GM23338 (cell line): ENCODE measurements around the gene TUBAL3. TPM values are rescaled to one million over a fixed set of nuclear protein-coding genes. Genes with fewer than 3 reads are reported as not detected.

Source experiments
- ATAC-seq: fragments of 200-7000 bp; cut with Tn5 transposase; 3 replicates; pipeline ENCODE4 v1.9.1; 2020
- DNase-seq: peaks from one replicate; pipeline ENCODE4 v3.0.0-alpha.2; 2015; ENCODE audit warnings: low spot score
- H2AFZ ChIP-seq: fragments of 200-600 bp; sonication (generic); 2 replicates; pipeline ENCODE4 v1.8.0; 2016; ENCODE audit warnings: antibody characterized with exemption, mild to moderate bottlenecking, moderate library complexity
- H3F3A ChIP-seq: fragments of 200-600 bp; sonication (generic); replicated peaks from 2 replicates; pipeline ENCODE4 v1.8.0; 2017; ENCODE audit warnings: antibody characterized with exemption, mixed run types, low read depth
- H3K27ac ChIP-seq: fragments of 200-600 bp; sonication (generic); 2 replicates; pipeline ENCODE4 v1.6.1; 2016; ENCODE audit warnings: low read depth
- H3K27me3 ChIP-seq: fragments of 200-600 bp; sonication (generic); 2 replicates; pipeline ENCODE4 v1.8.0; 2016; ENCODE audit warnings: mild to moderate bottlenecking, mixed run types, moderate library complexity; ENCODE audit not compliant: insufficient read depth
- H3K36me3 ChIP-seq: fragments of 200-600 bp; sonication (generic); 2 replicates; pipeline ENCODE4 v1.8.0; 2016; ENCODE audit warnings: mild to moderate bottlenecking; ENCODE audit not compliant: insufficient read depth
- H3K4me1 ChIP-seq: fragments of 200-600 bp; sonication (generic); 2 replicates; pipeline ENCODE4 v1.8.0; 2016; ENCODE audit warnings: mild to moderate bottlenecking, moderate library complexity; ENCODE audit not compliant: insufficient read depth
- H3K4me2 ChIP-seq: fragments of 200-600 bp; sonication (generic); 2 replicates; pipeline ENCODE4 v1.7.1; 2017; ENCODE audit warnings: mixed run types
- H3K4me3 ChIP-seq: fragments of 200-600 bp; sonication (generic); 2 replicates; pipeline ENCODE4 v1.6.1; 2016; ENCODE audit warnings: mixed run types
- H3K79me2 ChIP-seq: fragments of 200-600 bp; sonication (generic); replicated peaks from 2 replicates; pipeline ENCODE4 v1.8.0; 2017; ENCODE audit warnings: mild to moderate bottlenecking; ENCODE audit not compliant: insufficient read depth
- H3K9me2 ChIP-seq: fragments of 200-600 bp; sonication (generic); 2 replicates; pipeline ENCODE4 v1.8.0; 2017; ENCODE audit not compliant: insufficient read depth
- H4K20me1 ChIP-seq: fragments of 200-600 bp; sonication (generic); replicated peaks from 2 replicates; pipeline ENCODE4 v1.8.0; 2017; ENCODE audit warnings: mild to moderate bottlenecking; ENCODE audit not compliant: insufficient read depth
- H3K27ac Mint-ChIP-seq: 2 replicates; pipeline ENCODE4 v1.8.0; 2020; ENCODE audit warnings: inconsistent platforms, mild to moderate bottlenecking, moderate library complexity, mixed read lengths
- H3K27me3 Mint-ChIP-seq: 3 replicates; pipeline ENCODE4 v1.8.0; 2022; ENCODE audit warnings: low read depth, mild to moderate bottlenecking, moderate library complexity, mixed read lengths, inconsistent platforms; ENCODE audit not compliant: insufficient read depth, poor library complexity
- H3K36me3 Mint-ChIP-seq: 3 replicates; pipeline ENCODE4 v1.8.0; 2021; ENCODE audit warnings: low read depth, mild to moderate bottlenecking, inconsistent platforms, moderate library complexity, mixed read lengths
- H3K4me1 Mint-ChIP-seq: 3 replicates; pipeline ENCODE4 v1.8.0; 2020; ENCODE audit warnings: mild to moderate bottlenecking, inconsistent platforms, mixed read lengths
- H3K4me3 Mint-ChIP-seq: 3 replicates; pipeline ENCODE4 v1.8.0; 2021; ENCODE audit warnings: moderate library complexity, mild to moderate bottlenecking, inconsistent platforms, mixed read lengths
- H3K9me3 Mint-ChIP-seq: 3 replicates; pipeline ENCODE4 v1.8.0; 2020; ENCODE audit warnings: moderate library complexity, mild to moderate bottlenecking, inconsistent platforms, mixed read lengths
- CTCF ChIP-seq, 2 experiments: fragments of 200-600 bp in 1 of 2; sonication (generic) in 1 of 2; conservative IDR thresholded peaks; 2 replicates each; pipeline versions ENCODE4 v1.5.1 to v1.6.1; 2016 to 2017; ENCODE audit warnings: antibody characterized with exemption in 2 of 2, low read depth in 2 of 2, mild to moderate bottlenecking in 2 of 2, moderate library complexity in 1 of 2
- ETS1 ChIP-seq: IDR thresholded peaks from 2 replicates; pipeline ENCODE4 v1.6.1; 2016; ENCODE audit warnings: antibody characterized with exemption
- EZH2phosphoT487 ChIP-seq: fragments of 200-600 bp; sonication (generic); IDR thresholded peaks from one replicate; pipeline ENCODE4 v1.8.1; 2018; ENCODE audit warnings: antibody characterized with exemption; ENCODE audit not compliant: unreplicated experiment
- JUNB ChIP-seq: IDR thresholded peaks from one replicate; pipeline ENCODE4 v1.6.1; 2016; ENCODE audit warnings: antibody characterized with exemption; ENCODE audit not compliant: unreplicated experiment
- NANOG ChIP-seq: IDR thresholded peaks from 2 replicates; pipeline ENCODE4 v1.6.1; 2016; ENCODE audit warnings: antibody characterized with exemption, borderline replicate concordance
- POLR2AphosphoS5 ChIP-seq: IDR thresholded peaks from 2 replicates; pipeline ENCODE4 v1.6.1; 2016; ENCODE audit warnings: antibody characterized with exemption, low read depth
- REST ChIP-seq: IDR thresholded peaks from one replicate; pipeline ENCODE4 v1.6.1; 2018; ENCODE audit warnings: antibody characterized with exemption; ENCODE audit not compliant: unreplicated experiment
- STAT1 ChIP-seq: IDR thresholded peaks from one replicate; pipeline ENCODE4 v1.6.1; 2016; ENCODE audit warnings: antibody characterized with exemption; ENCODE audit not compliant: unreplicated experiment
- ZNF114 ChIP-seq: fragments of 250-450 bp; sonication (Bioruptor Pico); IDR thresholded peaks from 2 replicates; pipeline ENCODE4 v1.5.0; 2020; ENCODE audit warnings: mild to moderate bottlenecking, moderate library complexity
- ZNF462 ChIP-seq: fragments of 250-450 bp; sonication (Bioruptor Pico); IDR thresholded peaks from 2 replicates; pipeline ENCODE4 v1.5.0; 2020; ENCODE audit warnings: mild to moderate bottlenecking, moderate library complexity
- polyA plus RNA-seq: library from polyadenylated mRNA; unstranded; fragments of >200 nt; fragmentation: Nextera tagmentation; extraction: Ambion mirVana; gene quantifications from 2 replicates; pipeline ENCODE4 v1.2.1, GENCODE V29; 2016
- total RNA-seq: library from RNA; depleted of rRNA; stranded (reverse); fragments of >200 nt; shearing (Covaris generic); gene quantifications from 2 replicates; pipeline ENCODE4 v1.2.3, GENCODE V29; 2014

TUBAL3 gene
- total and polyA plus RNA-seq, 2 experiments from 2014 or later: not detected

GRCh38 chr10:5443429-5443828 lies 38.8 kb upstream of the TUBAL3 start:
- peaks cover 11% of the 10 kb centered on the region for H3K4me1 ChIP-seq
- no peak for TF ChIP-seq POLR2AphosphoS5
- Mint-ChIP-seq H3K9me3 (no peaks in the 10 kb centered on the region), H3K36me3 (no peaks in the 10 kb centered on the region; the same call in 2 of the 3 replicates), H3K27ac (no peak overlapping the region), H3K4me3 (no peak overlapping the region), H3K27me3 (no peaks in the 10 kb centered on the region), H3K4me1 (peaks cover 15% of the 10 kb centered on the region; the same call in 2 of the 3 replicates)
- H4K20me1 ChIP-seq: no peaks in the 10 kb centered on the region
- no peaks in the 10 kb centered on the region for H3F3A ChIP-seq
- H3K27ac ChIP-seq: no peak overlapping the region
- H3K27me3 ChIP-seq: no peaks in the 10 kb centered on the region
- no peak overlapping the region for H3K4me3 ChIP-seq
- H3K4me2 ChIP-seq: no peak overlapping the region
- H2AFZ ChIP-seq: no peak overlapping the region
- DNase-seq (no peak), ATAC-seq (no peak)
- H3K9me2 ChIP-seq: no peaks in the 10 kb centered on the region
- H3K36me3 ChIP-seq: no peaks in the 10 kb centered on the region
- H3K79me2 ChIP-seq: peaks cover 33% of the 10 kb centered on the region

- peaks cover 7% of the 10 kb centered on the region for H3K4me1 ChIP-seq
- no peaks in the 10 kb centered on the region for H3F3A ChIP-seq
- no peaks in the 10 kb centered on the region for H3K9me2 ChIP-seq
- H3K27ac Mint-ChIP-seq: no peak overlapping the region
- no peak overlapping the region for H3K4me2 ChIP-seq
- H3K4me1 Mint-ChIP-seq: peaks cover 12% of the 10 kb centered on the region; the same call in 2 of the 3 replicates
- no peak overlapping the region for H2AFZ ChIP-seq
- H3K27me3 Mint-ChIP-seq: no peaks in the 10 kb centered on the region
- no peak overlapping the region for H3K27ac ChIP-seq
- H3K79me2 ChIP-seq: peaks cover 28% of the 10 kb centered on the region
- no peaks in the 10 kb centered on the region for H3K9me3 Mint-ChIP-seq
- no peak for ATAC-seq
- no peaks in the 10 kb centered on the region for H4K20me1 ChIP-seq
- no peaks in the 10 kb centered on the region for H3K27me3 ChIP-seq
- no peaks in the 10 kb centered on the region; the same call in 2 of the 3 replicates for H3K36me3 Mint-ChIP-seq
- no peak for DNase-seq
- no peaks in the 10 kb centered on the region for H3K36me3 ChIP-seq
- no peak overlapping the region for H3K4me3 ChIP-seq
- H3K4me3 Mint-ChIP-seq: no peak overlapping the region
- no peak for TF ChIP-seq CTCF (conservative IDR thresholded peaks at IDR 0.05; ENCODE audit: low read depth in 2 of 2)
- no peak for TF ChIP-seq ETS1
- no peak for TF ChIP-seq EZH2phosphoT487
- TF ChIP-seq ZNF114 (CRISPR knock-in tag): no peak
- TF ChIP-seq NANOG: no peak
- no peak for TF ChIP-seq JUNB
- no peak for TF ChIP-seq REST
- TF ChIP-seq STAT1: no peak
- no peak for TF ChIP-seq ZNF462 (CRISPR knock-in tag)
Measured at GRCh38 chr10:5442990-5443370, 38.4 kb upstream of the TUBAL3 start.
